Spleen (tissue), 11 donors: ENCODE measurements around the gene INPP4A. TPM values are rescaled to one million over a fixed set of nuclear protein-coding genes. Genes with fewer than 3 reads are reported as not detected.

Experiments
- DNase-seq: peaks from one replicate; pipeline ENCODE4 v3.0.0-alpha.2; 2020
- H3K27ac ChIP-seq, 8 donors: fragments of 200-600 bp; sonication (generic) in 7 of 8; 1 replicate in 4 of 8; 2 replicates in 4 of 8; pipeline versions ENCODE4 v1.5.0 to v1.8.0; 2016 to 2021; ENCODE audit warnings: inconsistent platforms in 4 of 8, mild to moderate bottlenecking in 4 of 8, moderate library complexity in 1 of 8
- H3K27me3 ChIP-seq, 7 donors: fragments of 200-600 bp; sonication (generic) in 6 of 7; replicated peaks in 1 of 7; 1 replicate in 4 of 7; 2 replicates in 3 of 7; pipeline versions ENCODE4 v1.5.0 to v1.8.0; 2016 to 2021; ENCODE audit warnings: inconsistent platforms in 3 of 7, mild to moderate bottlenecking in 1 of 7
- H3K36me3 ChIP-seq, 6 donors: fragments of 200-600 bp; sonication (generic) in 5 of 6; 1 replicate in 4 of 6; 2 replicates in 2 of 6; pipeline versions ENCODE4 v1.5.0 to v1.8.0; 2016 to 2021; ENCODE audit warnings: inconsistent platforms in 2 of 6
- H3K4me1 ChIP-seq, 6 donors: fragments of 200-600 bp; sonication (generic) in 5 of 6; 1 replicate in 3 of 6; 2 replicates in 3 of 6; pipeline versions ENCODE4 v1.5.0 to v1.8.0; 2016 to 2021; ENCODE audit warnings: inconsistent platforms in 3 of 6
- H3K4me3 ChIP-seq, 8 donors: fragments of 200-600 bp; sonication (generic) in 7 of 8; 1 replicate in 4 of 8; 2 replicates in 4 of 8; pipeline versions ENCODE4 v1.5.0 to v1.8.0; 2016 to 2021; ENCODE audit warnings: inconsistent platforms in 4 of 8, mild to moderate bottlenecking in 4 of 8, moderate library complexity in 2 of 8
- H3K9me3 ChIP-seq, 8 donors: fragments of 200-600 bp; sonication (generic) in 7 of 8; 1 replicate in 4 of 8; 2 replicates in 4 of 8; pipeline versions ENCODE4 v1.5.0 to v1.8.0; 2016 to 2021; ENCODE audit warnings: inconsistent platforms in 4 of 8
- POLR2A ChIP-seq, 3 donors: fragments of 450-650 bp; IDR thresholded peaks; one replicate each; pipeline ENCODE4 v1.5.1; 2017; ENCODE audit warnings: antibody characterized with exemption in 3 of 3, mild to moderate bottlenecking in 1 of 3
- POLR2AphosphoS5 ChIP-seq, 3 donors: sonication (generic); formaldehyde crosslinking; IDR thresholded peaks; one replicate each; pipeline ENCODE4 v1.5.1; 2017; ENCODE audit warnings: antibody characterized with exemption in 3 of 3
- WGBS, 5 donors: extraction: QIAGEN DNeasy Blood & Tissue Kit in 3 of 5; methylation state at CpG; one replicate each; pipeline versions ENCODE4 v1.1.5 to v1.1.7; 2013 to 2018; 5-methylcytosine and 5-hydroxymethylcytosine counted together
- intact Hi-C: fragments of 100-400 bp; cut with DNase I; formaldehyde crosslinking; loops from one replicate; pipeline ENCODE4 v1.15.0; 2023; ENCODE audit warnings: low total_unique reads
- polyA plus RNA-seq, 3 donors: library from polyadenylated mRNA; stranded (reverse); fragments of 200-250 nt; gene quantifications; one replicate each; pipeline ENCODE4 v1.2.1, GENCODE V29; 2013
- total RNA-seq, 7 donors: library from RNA; depleted of rRNA in 3 of 7; stranded (reverse); fragments of >200 nt in 3 of 7; fragmentation: NEBNext Ultra II Directional in 4 of 7; extraction: Animal tissue kit (Norgen Biotek cat#: 25700) in 4 of 7; gene quantifications; one replicate each; pipeline versions ENCODE4 v1.1.0 to v1.2.1, GENCODE V29; 2016 to 2021
- TF ChIP-seq, protein P1 (sequence below), 11 experiments: fragments of 200-600 bp in 7 of 11; fragments of 450-650 bp in 4 of 11; sonication (generic) in 4 of 11; IDR thresholded peaks in 8 of 11; conservative IDR thresholded peaks in 3 of 11; 1 replicate in 7 of 11; 2 replicates in 4 of 11; pipeline versions ENCODE4 v1.4.0 to v1.8.0; 2016 to 2021; ENCODE audit warnings: antibody characterized with exemption in 11 of 11, inconsistent platforms in 4 of 11, mild to moderate bottlenecking in 1 of 11
- donor health status: healthy with polysubstance abuse.
- donor health status: DM: no; HTN: no; CAD: no; lungs with moderate emphysema.
- donor health status: DM: no; HTN: no; CAD: no.
- donor health status: Bipolar disorder and iron deficiency.
- donor health status: healthy.
- donor health status: DM: no; HTN: no; CAD: no.
- donor health status: DM: yes; HTN: yes; CAD: no.

The INPP4A gene
- total and polyA plus RNA-seq, 10 donors, result 6.4 to 102 (median 69.2) TPM

DNA sequence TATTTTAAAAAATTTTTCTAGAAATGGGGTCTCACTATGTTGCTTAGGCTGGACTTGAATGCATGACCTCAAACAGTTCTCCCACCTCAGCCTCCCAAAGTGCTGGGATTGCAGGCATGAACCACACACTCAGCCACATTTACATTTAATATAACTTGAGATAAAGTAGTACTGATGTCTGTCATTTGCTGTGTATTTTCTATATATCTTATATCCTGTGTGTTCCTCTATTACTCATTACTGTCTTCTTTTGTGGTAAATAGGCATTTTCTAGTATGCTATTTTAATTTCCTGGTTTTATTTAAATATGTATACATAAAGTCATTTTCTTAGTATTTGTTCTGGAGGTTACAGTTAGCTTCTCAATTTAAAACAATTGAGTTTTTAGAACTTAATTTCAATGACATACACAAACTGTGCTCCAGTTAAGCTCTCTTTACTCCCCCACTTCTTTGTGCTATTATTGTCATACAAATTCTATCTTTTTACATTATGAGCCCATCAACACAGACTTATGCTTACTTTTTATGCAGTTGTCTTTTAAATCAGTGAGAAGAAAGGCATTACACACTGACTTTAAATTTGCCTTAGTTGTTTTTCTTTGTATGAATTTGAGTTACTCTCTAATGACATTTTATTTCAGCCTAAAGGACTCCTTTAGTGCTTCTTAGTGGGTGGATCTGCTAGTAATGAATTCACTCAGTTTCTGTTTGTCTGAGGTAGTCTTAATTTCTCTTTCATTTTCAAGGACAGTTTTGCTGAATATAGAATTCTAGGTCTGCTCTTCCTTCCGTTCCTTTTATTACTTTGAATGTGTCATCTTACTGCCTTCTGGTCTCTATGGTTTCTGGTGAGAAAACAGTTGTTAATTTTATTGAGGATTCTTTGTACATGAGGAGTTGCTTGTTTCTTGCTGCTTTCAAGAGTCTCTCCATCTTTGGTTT lies 6.2 kb upstream of the INPP4A start:
- TF ChIP-seq POLR2AphosphoS5 (IDR thresholded peaks at IDR 0.05) (no peak), POLR2A (IDR thresholded peaks at IDR 0.05) (no peak)
- TF ChIP-seq, protein P1, sequence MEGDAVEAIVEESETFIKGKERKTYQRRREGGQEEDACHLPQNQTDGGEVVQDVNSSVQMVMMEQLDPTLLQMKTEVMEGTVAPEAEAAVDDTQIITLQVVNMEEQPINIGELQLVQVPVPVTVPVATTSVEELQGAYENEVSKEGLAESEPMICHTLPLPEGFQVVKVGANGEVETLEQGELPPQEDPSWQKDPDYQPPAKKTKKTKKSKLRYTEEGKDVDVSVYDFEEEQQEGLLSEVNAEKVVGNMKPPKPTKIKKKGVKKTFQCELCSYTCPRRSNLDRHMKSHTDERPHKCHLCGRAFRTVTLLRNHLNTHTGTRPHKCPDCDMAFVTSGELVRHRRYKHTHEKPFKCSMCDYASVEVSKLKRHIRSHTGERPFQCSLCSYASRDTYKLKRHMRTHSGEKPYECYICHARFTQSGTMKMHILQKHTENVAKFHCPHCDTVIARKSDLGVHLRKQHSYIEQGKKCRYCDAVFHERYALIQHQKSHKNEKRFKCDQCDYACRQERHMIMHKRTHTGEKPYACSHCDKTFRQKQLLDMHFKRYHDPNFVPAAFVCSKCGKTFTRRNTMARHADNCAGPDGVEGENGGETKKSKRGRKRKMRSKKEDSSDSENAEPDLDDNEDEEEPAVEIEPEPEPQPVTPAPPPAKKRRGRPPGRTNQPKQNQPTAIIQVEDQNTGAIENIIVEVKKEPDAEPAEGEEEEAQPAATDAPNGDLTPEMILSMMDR (IDR thresholded peaks at IDR 0.05 in 8 of 11, conservative IDR thresholded peaks at IDR 0.05 in 3 of 11), result no peak
- intact Hi-C loops, result no loop called here
- WGBS, 5 donors, result 40 to 90% (median 69%) methylated on average over 1 of the region's 1 CpG

DNA sequence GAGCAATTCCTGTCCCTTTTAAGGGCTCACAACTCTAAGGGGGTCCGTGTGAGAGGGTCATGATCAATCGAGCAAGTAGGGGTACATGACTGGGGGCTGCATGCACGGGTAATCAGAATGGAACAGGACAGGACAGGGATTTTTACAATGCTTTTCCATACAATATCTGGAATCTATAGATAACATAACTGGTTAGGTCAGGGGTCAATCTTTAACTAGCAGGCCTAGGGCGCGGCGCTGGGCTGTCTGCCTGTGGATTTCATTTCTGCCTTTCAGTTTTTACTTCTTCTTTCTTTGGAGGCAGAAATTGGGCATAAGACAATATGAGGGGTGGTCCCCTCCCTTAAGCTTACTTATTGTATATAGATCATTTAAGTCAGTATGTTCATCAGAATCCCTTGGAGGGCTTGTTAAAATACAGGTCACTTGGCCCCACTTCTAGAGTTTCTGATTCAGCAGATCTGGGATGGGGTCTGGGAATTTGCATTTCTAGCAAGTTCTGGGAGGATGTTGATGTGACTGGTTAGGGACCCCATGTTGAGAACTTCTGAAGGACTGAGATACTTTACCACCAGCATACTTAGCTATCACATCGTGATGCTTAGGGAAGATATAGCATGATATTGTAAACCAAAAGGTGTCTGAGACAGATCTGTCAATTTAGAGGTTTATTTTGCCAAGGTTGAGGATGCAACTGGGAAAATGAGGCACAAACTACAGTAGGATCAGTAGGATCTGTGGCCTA lies 2.8 kb upstream of the INPP4A start:
- TF ChIP-seq POLR2A (IDR thresholded peaks at IDR 0.05) (no peak), POLR2AphosphoS5 (IDR thresholded peaks at IDR 0.05) (no peak)
- TF ChIP-seq, protein P1 (IDR thresholded peaks at IDR 0.05 in 8 of 11, conservative IDR thresholded peaks at IDR 0.05 in 3 of 11), result no peak
- DNase-seq, result no peak
- Histone ChIP-seq H3K27ac (no peak overlapping the region), H3K9me3 (peaks cover 0 to 27% (median 23%) of the 10 kb centered on the region in 8 donors), H3K4me3 (no peak overlapping the region), H3K27me3 (no peaks in the 10 kb centered on the region), H3K4me1 (peaks cover 0 to 26% (median 21%) of the 10 kb centered on the region in 6 donors), H3K36me3 (no peaks in the 10 kb centered on the region)
- intact Hi-C loops, result no loop called here
- 84 to 89% (median 87%) methylated on average over 7 of the region's 7 CpGs for WGBS, 5 donors

More for the DNA sequence above, 6.2 kb upstream of the INPP4A start:
- Histone ChIP-seq H3K4me1 (no peaks in the 10 kb centered on the region), H3K36me3 (no peaks in the 10 kb centered on the region), H3K27ac (peak overlapping the region in 3 of 8 donors; percentile 24 to 48 (median 28)), H3K4me3 (no peak overlapping the region), H3K27me3 (no peaks in the 10 kb centered on the region), H3K9me3 (peaks cover 0 to 39% (median 23%) of the 10 kb centered on the region in 8 donors)
- DNase-seq, result no peak

DNA sequence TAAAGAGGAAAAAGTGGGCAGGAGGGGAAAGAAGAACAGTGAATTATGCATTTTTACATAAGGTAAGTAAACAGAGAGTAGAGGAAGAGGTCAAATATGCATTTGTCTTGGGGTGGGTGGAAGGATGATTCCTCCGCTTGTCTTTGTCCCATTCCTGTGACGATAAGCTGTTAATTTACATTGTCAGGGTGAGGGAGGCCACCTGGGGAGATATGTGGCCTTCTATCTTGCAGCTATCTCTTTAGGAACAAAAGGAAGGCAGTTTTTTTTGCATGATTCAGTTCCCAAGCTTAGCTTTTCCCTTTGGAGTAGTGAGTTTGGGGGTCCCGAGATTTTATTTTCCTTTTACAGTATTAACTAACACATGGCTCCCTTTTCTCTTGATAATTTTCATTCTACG lies 2.2 kb upstream of the INPP4A start:
- H3K9me3 ChIP-seq, result peaks cover 0 to 27% (median 23%) of the 10 kb centered on the region in 8 donors
- DNase-seq, result no peak
- H3K27ac ChIP-seq, result no peak overlapping the region
- WGBS, 5 donors, result 83 to 86% (median 85%) methylated on average over 4 of the region's 4 CpGs
- H3K4me1 ChIP-seq, result peaks cover 0 to 32% (median 27%) of the 10 kb centered on the region in 6 donors
- intact Hi-C loops, result no loop called here
- no peak for TF ChIP-seq POLR2AphosphoS5 (IDR thresholded peaks at IDR 0.05)
- no peak for TF ChIP-seq POLR2A (IDR thresholded peaks at IDR 0.05)
- TF ChIP-seq, protein P1 (IDR thresholded peaks at IDR 0.05 in 8 of 11, conservative IDR thresholded peaks at IDR 0.05 in 3 of 11), result no peak
- H3K4me3 ChIP-seq, result no peak overlapping the region
- no peaks in the 10 kb centered on the region for H3K36me3 ChIP-seq
- H3K27me3 ChIP-seq, result no peaks in the 10 kb centered on the region
